ENCODE results near the gene TRPM2.

GRCh38 chr21:44333509-44334328, 19.7 kb upstream of the TRPM2 start:
- TF ChIP-seq SIN3A (IDR thresholded peaks at IDR 0.05; ENCODE audit: borderline replicate concordance, insufficient read depth, low read depth, low read length) (no peak), POLR2AphosphoS5 (IDR thresholded peaks at IDR 0.05; ENCODE audit: low read depth, low read length) (no peak)
- TF ChIP-seq, protein P1, sequence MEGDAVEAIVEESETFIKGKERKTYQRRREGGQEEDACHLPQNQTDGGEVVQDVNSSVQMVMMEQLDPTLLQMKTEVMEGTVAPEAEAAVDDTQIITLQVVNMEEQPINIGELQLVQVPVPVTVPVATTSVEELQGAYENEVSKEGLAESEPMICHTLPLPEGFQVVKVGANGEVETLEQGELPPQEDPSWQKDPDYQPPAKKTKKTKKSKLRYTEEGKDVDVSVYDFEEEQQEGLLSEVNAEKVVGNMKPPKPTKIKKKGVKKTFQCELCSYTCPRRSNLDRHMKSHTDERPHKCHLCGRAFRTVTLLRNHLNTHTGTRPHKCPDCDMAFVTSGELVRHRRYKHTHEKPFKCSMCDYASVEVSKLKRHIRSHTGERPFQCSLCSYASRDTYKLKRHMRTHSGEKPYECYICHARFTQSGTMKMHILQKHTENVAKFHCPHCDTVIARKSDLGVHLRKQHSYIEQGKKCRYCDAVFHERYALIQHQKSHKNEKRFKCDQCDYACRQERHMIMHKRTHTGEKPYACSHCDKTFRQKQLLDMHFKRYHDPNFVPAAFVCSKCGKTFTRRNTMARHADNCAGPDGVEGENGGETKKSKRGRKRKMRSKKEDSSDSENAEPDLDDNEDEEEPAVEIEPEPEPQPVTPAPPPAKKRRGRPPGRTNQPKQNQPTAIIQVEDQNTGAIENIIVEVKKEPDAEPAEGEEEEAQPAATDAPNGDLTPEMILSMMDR (IDR thresholded peaks at IDR 0.05) = no peak
